Activated CD8-positive, alpha-beta T cell treated with anti-CD3 and anti-CD28 coated beads, Interleukin-2, amount 10 ng/mL, durations not matched to agents 7 days and 5 days (primary cell): Measurements from ENCODE around the gene CIAO3. TPM values are rescaled to one million over a fixed set of nuclear protein-coding genes. Genes with fewer than 3 reads are reported as not detected.
"Not testable (repeated sequence)": the region's sequence is repeated elsewhere in the genome, so short reads cannot be mapped to it uniquely, and the experiment has no call there.

ENCODE experiments used
- ATAC-seq: fragments of 150-1000 bp; cut with Tn5 transposase; one replicate; pipeline ENCODE4 v1.10.0; 2021; ENCODE audit warnings: moderate library complexity
- CTCF ChIA-PET: fragments of 350-600 bp; sonication (Branson Sonifier 250); formaldehyde crosslinking; loops from one replicate; lab custom pipeline; 2021; ENCODE audit warnings: antibody characterized with exemption; lab: Charles Lee
- POLR2A ChIA-PET: fragments of 350-600 bp; sonication (Branson Sonifier 250); formaldehyde crosslinking; loops from one replicate; lab custom pipeline; 2021; ENCODE audit warnings: antibody characterized with exemption; lab: Charles Lee
- DNase-seq: peaks from one replicate; pipeline ENCODE4 v3.0.0-alpha.2; 2020
- H3K27ac Mint-ChIP-seq: one replicate; pipeline ENCODE4 v1.8.0; 2021; ENCODE audit warnings: mild to moderate bottlenecking, mixed read lengths
- H3K27me3 Mint-ChIP-seq: one replicate; pipeline ENCODE4 v1.8.0; 2021; ENCODE audit warnings: low read depth, mixed read lengths
- H3K36me3 Mint-ChIP-seq: one replicate; pipeline ENCODE4 v1.8.0; 2021; ENCODE audit warnings: low read depth, mixed read lengths
- H3K4me1 Mint-ChIP-seq: one replicate; pipeline ENCODE4 v1.8.0; 2021; ENCODE audit warnings: low read depth, mixed read lengths
- H3K4me3 Mint-ChIP-seq: one replicate; pipeline ENCODE4 v1.8.0; 2021; ENCODE audit warnings: mild to moderate bottlenecking, mixed read lengths
- H3K9me3 Mint-ChIP-seq: one replicate; pipeline ENCODE4 v1.8.0; 2022; ENCODE audit warnings: mixed read lengths; ENCODE audit not compliant: insufficient read depth
- total RNA-seq, 2 experiments: library from RNA; stranded (reverse); gene quantifications; one replicate each; pipeline ENCODE4 v1.2.3, GENCODE V29; 2021

CIAO3 gene
- total RNA-seq, 2 experiments from 2014 or later: 24.9 to 32.4 TPM

GRCh38 chr16:782766-783403 is 42.1 kb upstream of the CIAO3 start:
- ChIA-PET CTCF (interaction anchor here (7.0 kb wide), 1 partner anchor 72 kb away, joined by 51 read pairs; no protein-coding TSS in a partner anchor), POLR2A (no interaction called here)
- Mint-ChIP-seq H3K27ac (no peak overlapping the region), H3K4me3 (no peak overlapping the region), H3K36me3 (peaks cover 4% of the 10 kb centered on the region), H3K27me3 (no peaks in the 10 kb centered on the region), H3K9me3 (no peaks in the 10 kb centered on the region), H3K4me1 (peaks cover 14% of the 10 kb centered on the region)
- DNase-seq: no peak
- ATAC-seq: no peak

DNA sequence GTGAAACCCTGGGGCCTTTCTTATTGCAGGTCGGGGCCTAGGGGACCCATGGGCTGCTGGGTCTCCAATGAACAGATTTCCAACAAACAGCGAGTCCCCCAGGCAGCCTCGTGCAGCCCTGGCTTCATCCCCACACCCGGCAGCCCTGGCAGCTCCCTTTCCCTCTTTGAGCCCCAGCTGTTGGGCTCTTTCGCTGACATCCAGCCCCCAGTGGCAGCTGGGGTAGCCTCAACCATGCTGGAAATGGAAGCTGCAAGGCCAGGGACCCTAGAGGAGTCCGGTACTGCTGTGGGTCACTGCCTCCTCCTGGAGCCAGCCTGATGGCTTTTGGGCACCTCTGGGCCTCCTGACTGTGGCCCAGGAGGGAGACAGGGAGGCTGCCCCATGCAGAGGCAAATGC is 41.5 kb upstream of the CIAO3 start:
- Mint-ChIP-seq H3K27me3 (no peaks in the 10 kb centered on the region), H3K4me1 (peaks cover 11% of the 10 kb centered on the region), H3K27ac (no peak overlapping the region), H3K36me3 (peaks cover 4% of the 10 kb centered on the region), H3K4me3 (no peak overlapping the region), H3K9me3 (no peaks in the 10 kb centered on the region)
- ChIA-PET POLR2A (no interaction called here), CTCF (interaction anchor here (7.0 kb wide), 1 partner anchor 71 kb away, joined by 51 read pairs; no protein-coding TSS in a partner anchor)
- no peak for ATAC-seq
- DNase-seq: no peak

DNA sequence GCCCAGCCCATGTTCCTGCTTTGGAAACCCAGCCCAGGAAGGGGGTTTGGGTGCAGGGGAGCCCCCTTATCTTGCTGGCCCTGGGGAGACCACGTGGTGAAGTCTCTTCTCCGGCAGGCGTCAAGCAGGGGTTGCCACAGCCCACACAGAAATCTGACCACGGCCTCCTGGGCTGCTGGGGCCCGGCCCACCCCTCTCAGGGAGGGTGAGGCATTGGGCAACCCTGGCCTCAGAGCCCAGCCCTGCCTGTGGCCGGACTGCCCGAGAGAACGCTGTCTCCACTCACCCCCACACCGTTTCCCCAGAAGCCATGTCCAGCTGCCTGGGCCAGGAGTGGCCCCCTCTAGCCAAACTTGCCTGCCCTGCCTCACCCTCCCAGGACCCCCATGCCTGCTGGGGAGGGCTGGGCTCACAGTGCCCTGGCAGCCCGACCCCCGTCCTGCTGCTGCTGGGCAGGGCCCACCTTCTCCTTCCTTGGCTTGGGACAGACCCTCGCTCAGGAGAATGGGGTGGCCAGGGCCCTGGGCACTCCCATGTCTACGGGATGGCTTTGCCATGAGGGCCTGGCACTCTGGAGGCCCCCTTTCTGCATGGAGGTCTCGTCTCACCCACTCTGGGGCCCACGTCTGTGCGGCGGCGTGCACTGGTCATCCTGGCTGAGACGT is 40.7 kb upstream of the CIAO3 start:
- DNase-seq (no peak), ATAC-seq (no peak)
- no peak overlapping the region for H3K27ac Mint-ChIP-seq
- no peak overlapping the region for H3K4me3 Mint-ChIP-seq
- no peaks in the 10 kb centered on the region for H3K9me3 Mint-ChIP-seq
- H3K4me1 Mint-ChIP-seq: peaks cover 6% of the 10 kb centered on the region
- CTCF ChIA-PET: interaction anchor here (1.2 kb wide), 1 partner anchor 69 kb away, joined by 6 read pairs; no protein-coding TSS in a partner anchor
- H3K36me3 Mint-ChIP-seq: peaks cover 4% of the 10 kb centered on the region
- no peaks in the 10 kb centered on the region for H3K27me3 Mint-ChIP-seq
- POLR2A ChIA-PET: no interaction called here

- CTCF ChIA-PET: interaction anchor here (1.2 kb wide), 1 partner anchor 68 kb away, joined by 6 read pairs; no protein-coding TSS in a partner anchor
- POLR2A ChIA-PET: no interaction called here
Measured at GRCh38 chr16:780296-780695, 39.5 kb upstream of the CIAO3 start.

DNA sequence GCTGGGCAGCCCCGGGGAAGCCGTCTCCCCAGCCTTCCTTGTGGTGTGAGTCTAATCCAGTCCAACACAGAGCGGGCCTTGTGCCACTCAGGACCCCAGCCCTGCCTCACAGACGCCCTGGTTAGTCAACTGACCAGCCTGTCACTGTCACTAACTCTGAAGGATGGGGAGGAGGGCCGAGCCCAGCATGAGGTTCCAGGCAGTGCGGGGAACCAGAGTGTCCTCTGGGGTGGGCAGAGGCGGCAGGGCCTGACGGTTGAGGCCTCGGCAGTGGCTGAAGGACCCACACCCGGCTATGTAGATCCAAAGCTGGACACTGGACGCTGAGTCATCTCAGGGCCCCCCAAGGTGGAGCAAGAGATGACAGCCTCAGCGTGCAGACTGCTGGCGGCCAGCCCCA is 38.8 kb upstream of the CIAO3 start:
- CTCF ChIA-PET: no interaction called here
- POLR2A ChIA-PET: no interaction called here
- H3K36me3 Mint-ChIP-seq: no peaks in the 10 kb centered on the region

More at GRCh38 chr16:780296-780695, 39.5 kb upstream of the CIAO3 start:
- Mint-ChIP-seq H3K4me1 (peaks cover 4% of the 10 kb centered on the region), H3K27ac (no peak overlapping the region), H3K36me3 (peaks cover 3% of the 10 kb centered on the region), H3K9me3 (no peaks in the 10 kb centered on the region), H3K4me3 (no peak overlapping the region), H3K27me3 (no peaks in the 10 kb centered on the region)
- DNase-seq (no peak), ATAC-seq (no peak)

GRCh38 chr16:778909-779527 is 38.2 kb upstream of the CIAO3 start:
- no peak for ATAC-seq
- no peak overlapping the region for H3K27ac Mint-ChIP-seq

More for the DNA sequence above, 38.8 kb upstream of the CIAO3 start:
- DNase-seq: no peak
- no peaks in the 10 kb centered on the region for H3K9me3 Mint-ChIP-seq
- ATAC-seq: no peak
- H3K4me3 Mint-ChIP-seq: no peak overlapping the region
- H3K27ac Mint-ChIP-seq: no peak overlapping the region
- H3K27me3 Mint-ChIP-seq: no peaks in the 10 kb centered on the region
- no peaks in the 10 kb centered on the region for H3K4me1 Mint-ChIP-seq

GRCh38 chr16:778447-778846 is 37.6 kb upstream of the CIAO3 start:
- Mint-ChIP-seq H3K27ac (no peak overlapping the region), H3K27me3 (no peaks in the 10 kb centered on the region), H3K36me3 (no peaks in the 10 kb centered on the region), H3K9me3 (no peaks in the 10 kb centered on the region), H3K4me1 (no peaks in the 10 kb centered on the region), H3K4me3 (no peak overlapping the region)
- ChIA-PET POLR2A (no interaction called here), CTCF (no interaction called here)
- no peak for DNase-seq
- ATAC-seq: no peak

More at GRCh38 chr16:778909-779527, 38.2 kb upstream of the CIAO3 start:
- H3K9me3 Mint-ChIP-seq: no peaks in the 10 kb centered on the region
- ChIA-PET POLR2A (no interaction called here), CTCF (no interaction called here)
- H3K27me3 Mint-ChIP-seq: no peaks in the 10 kb centered on the region
- H3K4me3 Mint-ChIP-seq: no peak overlapping the region
- no peaks in the 10 kb centered on the region for H3K4me1 Mint-ChIP-seq
- no peaks in the 10 kb centered on the region for H3K36me3 Mint-ChIP-seq
- no peak for DNase-seq

DNA sequence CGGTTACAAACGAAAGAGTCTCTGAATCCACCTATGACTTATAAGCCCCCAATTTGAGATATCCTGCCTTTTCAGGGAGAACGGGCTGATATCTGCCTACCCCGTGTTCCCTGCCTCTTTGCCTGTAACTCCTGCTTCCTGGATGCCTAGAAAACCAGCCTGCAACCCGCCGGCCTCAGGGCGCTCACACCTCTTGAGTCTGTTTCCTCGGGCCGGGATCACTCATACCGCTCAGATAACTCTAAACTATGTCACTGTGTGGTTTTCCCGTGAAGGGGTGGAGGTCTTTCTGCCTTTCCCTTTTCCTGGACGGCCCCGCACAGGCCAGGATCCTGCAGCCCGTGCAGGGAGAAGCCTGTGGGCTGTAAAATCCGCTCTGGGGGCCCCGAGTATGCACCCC is 37.0 kb upstream of the CIAO3 start:
- no peak overlapping the region for H3K27ac Mint-ChIP-seq

DNA sequence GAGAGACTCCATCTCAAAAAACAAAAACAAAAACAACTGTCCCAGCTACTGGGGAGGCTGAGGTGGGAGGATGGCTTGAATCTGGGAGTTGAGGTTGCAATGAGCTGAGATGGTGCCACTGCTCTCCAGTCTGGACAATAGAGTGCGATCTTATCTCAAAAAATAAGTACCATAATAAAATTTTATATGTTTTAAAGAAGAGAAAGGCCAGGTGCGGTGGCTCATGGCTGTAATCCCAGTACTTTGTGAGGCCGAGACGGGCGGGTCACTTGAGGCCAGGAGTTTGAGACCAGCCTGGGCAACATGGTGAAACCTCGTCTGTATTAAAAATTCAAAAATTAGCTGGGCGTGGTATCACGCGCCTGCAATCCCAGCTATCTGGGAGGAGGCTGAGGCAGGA is 36.0 kb upstream of the CIAO3 start:
- Mint-ChIP-seq H3K4me3 (no peak overlapping the region), H3K4me1 (no peaks in the 10 kb centered on the region), H3K27me3 (no peaks in the 10 kb centered on the region), H3K36me3 (no peaks in the 10 kb centered on the region), H3K27ac (no peak overlapping the region), H3K9me3 (no peaks in the 10 kb centered on the region)
- ChIA-PET CTCF (interaction anchor here (1.6 kb wide), 1 partner anchor 8 kb away, joined by 5 read pairs; no protein-coding TSS in a partner anchor), POLR2A (interaction anchor here (0.6 to 0.7 kb wide), 2 partner anchors 9 to 22 kb away, joined by 3 to 4 read pairs; no protein-coding TSS in a partner anchor)
- DNase-seq (no peak), ATAC-seq (no peak)

More for the DNA sequence above, 37.0 kb upstream of the CIAO3 start:
- H3K9me3 Mint-ChIP-seq: no peaks in the 10 kb centered on the region
- DNase-seq (no peak), ATAC-seq (no peak)
- H3K36me3 Mint-ChIP-seq: no peaks in the 10 kb centered on the region
- ChIA-PET CTCF (no interaction called here), POLR2A (no interaction called here)
- no peak overlapping the region for H3K4me3 Mint-ChIP-seq
- H3K4me1 Mint-ChIP-seq: no peaks in the 10 kb centered on the region
- H3K27me3 Mint-ChIP-seq: no peaks in the 10 kb centered on the region

- ATAC-seq, H3K36me3 Mint-ChIP-seq, H3K27ac Mint-ChIP-seq, H3K9me3 Mint-ChIP-seq, H3K4me3 Mint-ChIP-seq, H3K27me3 Mint-ChIP-seq, DNase-seq, H3K4me1 Mint-ChIP-seq: not testable (repeated sequence)
- CTCF ChIA-PET: interaction anchor here (1.6 kb wide), 1 partner anchor 9 kb away, joined by 5 read pairs; no protein-coding TSS in a partner anchor
- POLR2A ChIA-PET: interaction anchor here (0.7 kb wide), 1 partner anchor 9 kb away, joined by 3 read pairs; no protein-coding TSS in a partner anchor
Measured at GRCh38 chr16:776298-776697, 35.5 kb upstream of the CIAO3 start.

GRCh38 chr16:775236-775796 is 34.5 kb upstream of the CIAO3 start:
- no peaks in the 10 kb centered on the region for H3K27me3 Mint-ChIP-seq
- H3K4me3 Mint-ChIP-seq: no peak overlapping the region
- no peaks in the 10 kb centered on the region for H3K9me3 Mint-ChIP-seq
- no peaks in the 10 kb centered on the region for H3K4me1 Mint-ChIP-seq
- ChIA-PET POLR2A (no interaction called here), CTCF (no interaction called here)
- H3K36me3 Mint-ChIP-seq: no peaks in the 10 kb centered on the region
- H3K27ac Mint-ChIP-seq: no peak overlapping the region
- no peak for DNase-seq
- ATAC-seq: no peak
